Activated CD8-positive, alpha-beta memory T cell treated with anti-CD3 and anti-CD28 coated beads, Interleukin-2, amount 50 U/mL, for 1 hour (primary cell): ENCODE results near the gene PIK3R6.

Source experiments
- DNase-seq: peaks from one replicate; pipeline ENCODE4 v3.0.0-alpha.2; 2020; ENCODE audit errors: extremely low read depth

The PIK3R6 gene

DNA sequence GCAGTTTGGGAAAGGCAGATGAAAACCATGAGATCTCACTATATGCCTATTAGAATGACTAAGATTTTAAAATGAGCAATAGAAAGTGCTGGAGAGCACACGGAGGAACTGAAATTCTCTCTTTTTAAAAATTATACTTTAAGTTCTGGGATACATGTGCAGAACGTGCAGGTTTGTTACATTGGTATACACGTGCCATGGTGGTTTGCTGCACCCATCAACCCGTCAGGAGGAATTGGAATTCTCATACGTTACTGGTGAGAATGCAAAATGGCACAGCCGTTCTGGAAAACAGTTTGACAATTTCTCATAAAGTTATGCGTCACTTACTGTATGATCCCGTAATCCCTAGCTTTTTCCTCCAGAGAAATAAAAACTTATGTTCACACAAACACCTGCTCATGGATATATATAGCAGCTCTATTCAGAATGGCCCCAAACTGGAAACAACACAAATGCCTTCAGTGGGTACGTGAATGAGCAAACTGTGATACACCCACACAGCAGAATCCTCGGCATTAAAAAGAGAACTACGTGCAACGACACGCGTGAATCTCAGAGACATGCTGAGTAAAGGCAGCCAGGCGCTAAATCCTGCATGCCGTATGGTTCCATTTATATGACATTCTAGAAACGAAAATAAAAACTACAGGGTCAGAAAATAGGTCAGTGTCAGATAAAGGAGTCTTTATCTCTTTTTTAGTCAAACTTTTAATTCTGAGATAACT is 11.8 kb downstream of the PIK3R6 start:
- DNase-seq, result no peak

DNA sequence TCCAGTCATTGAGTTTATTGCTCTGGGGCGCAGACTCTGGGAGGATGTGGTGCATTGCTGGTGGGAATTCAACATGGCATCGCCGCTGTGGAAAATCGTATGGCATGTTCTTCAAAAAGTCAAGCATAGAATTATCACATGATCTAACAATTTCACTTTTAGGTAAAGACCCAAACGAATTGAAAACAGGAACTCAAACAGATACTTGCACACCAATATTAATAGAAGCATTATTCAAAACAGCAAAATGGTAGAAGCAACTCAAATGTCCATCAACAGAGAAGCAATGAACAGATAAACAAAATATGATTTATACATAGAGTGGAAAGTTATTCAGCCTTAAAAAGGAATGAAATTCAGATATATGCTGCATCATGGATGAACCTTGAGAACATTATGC is 15.9 kb downstream of the PIK3R6 start:
- DNase-seq, result no peak

DNA sequence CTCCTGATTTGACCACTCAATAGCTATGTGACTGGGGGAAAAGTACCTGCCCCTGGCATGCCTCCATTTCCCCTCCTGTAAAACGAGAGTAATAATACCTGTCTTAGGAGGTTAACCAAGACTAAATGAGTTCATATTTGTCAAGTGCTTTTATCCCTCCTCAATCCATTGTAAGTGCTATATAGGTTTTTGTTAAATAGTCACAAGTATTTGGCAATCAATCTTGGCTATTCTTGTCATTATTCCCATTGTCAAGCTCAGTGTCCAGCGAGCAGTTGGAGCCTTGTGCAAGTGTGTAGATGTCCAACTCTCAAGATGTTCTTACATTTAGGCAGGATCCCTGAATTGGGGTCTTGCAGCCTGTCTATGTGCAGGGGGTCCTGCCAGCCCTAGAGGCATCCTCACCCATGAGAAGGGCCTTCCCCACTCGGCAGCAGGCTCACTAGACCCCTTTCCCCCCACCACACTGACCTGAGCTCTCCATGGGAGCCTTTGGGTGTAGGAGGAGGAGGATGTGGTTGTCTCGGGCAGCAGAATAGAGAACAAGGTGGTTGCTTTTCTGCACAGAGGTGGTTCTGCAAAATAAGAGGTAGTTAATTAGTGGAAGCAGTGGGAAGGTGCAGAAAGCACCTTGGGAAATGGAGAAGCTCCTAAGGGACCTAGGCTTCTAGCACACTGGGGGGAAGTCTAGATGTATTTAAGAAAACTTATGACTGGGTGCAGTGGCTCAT is 18.0 kb downstream of the PIK3R6 start:
- no peak for DNase-seq

- no peak for DNase-seq
These were observed 19.6 kb downstream of the PIK3R6 start for GRCh38 chr17:8847891-8848290.

DNA sequence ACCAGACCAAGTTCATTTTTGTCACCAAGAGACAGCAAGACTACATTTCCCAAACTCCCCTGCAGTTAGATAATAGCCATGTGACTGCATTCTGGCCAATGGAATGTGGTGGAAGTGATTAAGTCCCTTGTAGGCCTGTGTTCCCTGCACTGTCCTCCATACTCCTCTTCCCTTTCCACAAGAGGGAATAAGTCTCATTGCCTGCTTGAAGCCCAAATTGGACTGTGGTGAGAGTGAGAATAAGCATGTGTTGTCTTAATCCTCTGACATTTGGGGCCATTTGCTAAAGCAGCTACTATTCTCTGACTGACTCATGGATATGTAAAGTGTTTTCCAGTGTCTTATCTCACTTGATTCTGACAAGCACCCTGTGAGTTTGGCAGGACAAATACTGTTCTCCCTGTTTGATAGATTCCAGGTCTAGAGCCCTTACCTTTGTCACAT is 20.7 kb downstream of the PIK3R6 start:
- no peak for DNase-seq

DNA sequence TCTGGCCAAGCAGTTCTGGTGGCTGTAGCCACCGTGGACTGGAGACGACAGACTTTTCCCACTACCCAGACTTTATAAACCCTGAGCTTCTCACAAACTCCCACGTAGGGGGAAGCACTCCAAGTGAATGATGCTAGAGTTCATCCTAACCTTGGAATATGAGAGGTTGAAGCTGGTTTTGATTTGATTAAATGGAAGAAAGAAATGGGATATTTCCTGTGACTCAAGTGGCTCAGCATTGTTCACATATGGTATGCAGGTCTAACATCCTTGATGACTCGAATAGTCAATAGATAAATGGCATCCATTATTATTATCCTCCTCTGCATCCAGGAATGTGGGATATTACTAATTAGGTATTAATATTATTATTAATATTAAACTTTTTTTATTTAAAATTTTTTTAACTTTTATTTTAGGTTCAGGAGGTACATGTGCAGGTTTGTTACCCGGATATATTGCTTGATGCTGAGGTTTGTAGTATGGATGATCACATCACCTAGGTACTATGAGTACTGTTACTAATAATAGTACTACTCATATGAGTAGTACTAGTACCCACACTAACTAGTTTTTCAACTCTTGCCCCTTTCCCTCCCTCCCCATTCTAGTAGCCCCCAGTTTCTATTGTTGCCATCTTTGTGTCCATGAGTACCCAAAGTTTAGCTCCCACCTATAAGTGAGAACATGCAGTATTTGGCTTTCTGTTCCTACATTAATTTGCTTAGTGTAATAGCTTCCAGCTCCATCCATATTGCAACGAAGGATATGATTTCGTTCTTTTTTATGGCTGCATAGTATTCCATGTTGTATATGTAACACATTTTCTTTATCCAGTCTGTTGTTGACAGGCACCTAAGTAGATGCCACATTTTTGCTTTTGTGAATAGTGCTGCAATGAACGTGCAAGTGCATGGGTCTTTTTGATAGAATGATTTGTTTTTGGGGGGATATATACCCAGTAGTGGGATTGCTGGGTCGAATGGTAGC is 22.9 kb downstream of the PIK3R6 start:
- no peak for DNase-seq

- DNase-seq, result no peak
These were observed 24.1 kb downstream of the PIK3R6 start for GRCh38 chr17:8843344-8843743.

- no peak for DNase-seq
These were observed 25.6 kb downstream of the PIK3R6 start for GRCh38 chr17:8841844-8842243.

- DNase-seq, result no peak
These were observed 28.0 kb downstream of the PIK3R6 start for GRCh38 chr17:8839410-8839935.

GRCh38 chr17:8838551-8839095 is 28.9 kb downstream of the PIK3R6 start:
- DNase-seq, result no peak

- no peak for DNase-seq
These were observed 29.9 kb downstream of the PIK3R6 start for GRCh38 chr17:8837563-8838075.

GRCh38 chr17:8836821-8837562 is 30.5 kb downstream of the PIK3R6 start:
- no peak for DNase-seq

DNA sequence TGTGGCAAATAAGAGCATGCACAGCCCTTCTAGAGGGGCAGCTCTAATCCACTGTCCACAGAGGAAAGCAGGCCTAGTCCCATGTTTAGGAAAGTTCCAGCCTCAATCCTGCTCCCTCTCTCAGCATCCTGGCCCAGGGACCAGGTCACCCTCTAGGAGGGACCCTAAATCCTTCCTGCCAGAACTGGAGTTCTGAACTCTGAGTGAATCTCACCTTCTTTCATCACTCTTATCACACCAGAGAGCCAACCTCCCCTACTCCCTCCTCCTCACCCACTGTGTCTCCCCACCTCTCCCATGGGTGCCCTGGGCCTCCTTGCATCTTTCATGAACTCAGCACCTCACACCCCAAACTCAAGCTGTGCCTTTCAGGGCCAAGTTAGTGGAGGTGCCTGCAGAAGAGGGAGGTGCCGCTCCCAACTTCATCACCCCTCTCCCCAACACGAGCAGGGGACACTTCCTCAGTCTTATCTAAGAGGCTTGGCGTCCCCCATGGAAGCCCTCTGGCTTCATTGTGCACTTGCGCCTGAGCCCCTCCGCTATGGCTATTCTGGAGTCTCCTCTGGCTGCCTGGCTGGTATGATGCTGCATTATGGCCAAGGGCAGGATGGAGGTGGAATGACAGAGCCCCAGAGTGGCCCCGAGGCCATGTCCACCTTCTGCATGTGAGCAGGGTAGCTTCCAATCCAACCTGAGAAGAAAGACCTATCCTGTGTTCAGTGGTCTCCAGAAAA is 31.7 kb downstream of the PIK3R6 start:
- DNase-seq, result no peak

- DNase-seq, result no peak
These were observed 32.4 kb downstream of the PIK3R6 start for GRCh38 chr17:8835106-8835505.

- DNase-seq, result no peak
These were observed 34.6 kb downstream of the PIK3R6 start for GRCh38 chr17:8832711-8833352.

GRCh38 chr17:8831234-8831849 is 36.1 kb downstream of the PIK3R6 start:
- no peak for DNase-seq

DNA sequence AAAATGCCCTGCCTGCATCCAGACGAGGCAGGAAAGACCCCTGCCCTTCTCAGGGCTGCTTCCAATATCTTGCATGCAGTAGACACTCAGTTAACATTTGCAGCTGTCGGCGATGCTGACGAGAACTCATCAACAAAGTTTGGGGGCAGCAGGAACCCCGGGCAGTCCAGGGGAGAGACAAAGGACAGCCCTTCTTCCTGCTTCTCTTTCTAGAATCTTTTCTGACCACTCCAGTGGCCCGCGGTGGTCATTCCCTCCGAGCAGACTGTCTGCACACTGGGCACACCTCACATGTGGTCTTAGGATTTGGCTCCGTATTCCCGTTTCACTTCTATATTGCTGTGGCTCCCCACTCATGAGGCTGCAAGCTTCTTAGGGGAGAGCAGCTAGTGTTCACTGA is 37.3 kb downstream of the PIK3R6 start:
- no peak for DNase-seq

DNA sequence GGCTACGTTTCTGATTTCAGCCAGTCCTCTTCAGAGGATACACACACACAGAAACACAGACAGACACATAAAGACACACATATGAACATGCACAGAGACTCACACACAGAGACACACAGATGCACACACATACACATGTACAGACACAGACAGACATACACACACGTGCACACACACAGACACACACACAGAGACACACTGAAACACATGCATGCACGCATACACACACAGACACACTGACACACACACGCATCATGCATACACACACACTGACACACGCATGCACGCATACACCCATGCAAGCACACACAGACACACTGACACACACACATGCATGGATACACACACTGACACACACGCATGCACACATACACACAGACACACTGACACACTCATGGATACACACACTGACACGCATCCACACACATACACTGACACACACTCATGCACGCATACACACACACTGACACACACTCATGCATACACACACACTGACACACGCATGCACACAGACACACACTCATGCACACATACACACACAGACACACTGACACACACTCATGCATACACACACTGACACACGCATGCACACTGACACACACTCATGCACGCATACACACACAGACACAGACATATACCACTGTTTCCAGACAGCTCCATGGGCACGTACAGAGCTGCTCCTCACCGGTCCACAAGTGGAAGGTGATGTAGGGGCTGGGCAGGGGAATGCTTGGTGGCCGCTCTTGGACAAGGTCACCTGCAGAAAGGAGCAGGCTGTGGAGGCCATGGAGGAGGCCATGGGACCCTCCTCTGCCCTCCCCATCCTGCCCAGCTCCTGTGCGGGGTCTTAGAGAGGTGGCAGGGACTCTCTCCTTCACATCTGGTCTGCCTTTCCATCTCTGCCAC is 38.2 kb downstream of the PIK3R6 start:
- DNase-seq, result no peak
